ENCODE results near the gene TBC1D1.

The TBC1D1 gene

DNA sequence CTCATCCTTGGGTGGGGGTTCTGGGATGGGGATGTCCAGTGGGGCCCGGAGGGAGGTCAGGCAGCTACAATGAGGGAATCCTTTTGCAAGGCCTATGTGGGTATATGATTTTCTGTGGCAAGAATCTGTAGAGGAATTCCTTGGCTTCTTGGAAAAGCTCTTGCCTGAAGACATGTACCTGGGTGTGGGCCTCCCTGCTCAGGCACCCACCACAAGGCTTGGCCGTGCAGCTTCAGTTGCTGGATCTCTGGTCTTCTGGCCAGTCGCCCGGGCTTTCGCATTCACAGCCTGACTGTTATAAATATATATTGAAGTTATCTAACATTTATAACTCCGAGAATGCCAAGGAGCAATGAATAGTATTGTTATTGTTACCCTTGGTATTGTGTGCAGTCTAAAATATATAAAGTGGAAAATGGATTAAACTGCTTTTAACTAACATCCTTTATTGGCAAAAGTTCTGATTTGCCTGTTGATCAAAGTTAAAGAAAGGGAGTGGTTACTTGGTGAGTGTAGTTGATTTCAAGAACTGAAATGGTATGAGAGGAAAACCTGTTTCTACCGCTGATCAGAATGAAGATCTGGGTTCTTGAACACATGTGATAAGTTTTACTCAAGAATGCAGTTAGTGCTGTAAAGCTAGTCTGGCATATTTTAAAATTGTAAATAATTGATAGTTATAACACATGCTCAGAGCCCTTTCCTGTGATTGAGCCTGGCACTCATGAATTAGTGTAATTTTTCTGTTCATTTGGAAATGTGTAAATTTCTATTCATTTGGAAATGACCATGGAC is 105.3 kb downstream of the TBC1D1 start:
- TF ChIP-seq, protein P1, sequence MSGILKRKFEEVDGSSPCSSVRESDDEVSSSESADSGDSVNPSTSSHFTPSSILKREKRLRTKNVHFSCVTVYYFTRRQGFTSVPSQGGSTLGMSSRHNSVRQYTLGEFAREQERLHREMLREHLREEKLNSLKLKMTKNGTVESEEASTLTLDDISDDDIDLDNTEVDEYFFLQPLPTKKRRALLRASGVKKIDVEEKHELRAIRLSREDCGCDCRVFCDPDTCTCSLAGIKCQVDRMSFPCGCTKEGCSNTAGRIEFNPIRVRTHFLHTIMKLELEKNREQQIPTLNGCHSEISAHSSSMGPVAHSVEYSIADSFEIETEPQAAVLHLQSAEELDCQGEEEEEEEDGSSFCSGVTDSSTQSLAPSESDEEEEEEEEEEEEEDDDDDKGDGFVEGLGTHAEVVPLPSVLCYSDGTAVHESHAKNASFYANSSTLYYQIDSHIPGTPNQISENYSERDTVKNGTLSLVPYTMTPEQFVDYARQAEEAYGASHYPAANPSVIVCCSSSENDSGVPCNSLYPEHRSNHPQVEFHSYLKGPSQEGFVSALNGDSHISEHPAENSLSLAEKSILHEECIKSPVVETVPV (CRISPR knock-in tag; IDR thresholded peaks at IDR 0.05) = no peak
- TF ChIP-seq ZNF8 (CRISPR knock-in tag; IDR thresholded peaks at IDR 0.05) (no peak), GLIS3 (CRISPR knock-in tag; IDR thresholded peaks at IDR 0.05) (no peak), ZNF70 (CRISPR knock-in tag; IDR thresholded peaks at IDR 0.05) (no peak), TOX (CRISPR knock-in tag; IDR thresholded peaks at IDR 0.05; ENCODE audit: borderline replicate concordance) (no peak), ISL1 (CRISPR knock-in tag; IDR thresholded peaks at IDR 0.05) (no peak), ZFP30 (CRISPR knock-in tag; IDR thresholded peaks at IDR 0.05) (no peak), TCF4 (CRISPR knock-in tag; IDR thresholded peaks at IDR 0.05; ENCODE audit: borderline replicate concordance) (no peak)
- TF ChIP-seq, protein P2, sequence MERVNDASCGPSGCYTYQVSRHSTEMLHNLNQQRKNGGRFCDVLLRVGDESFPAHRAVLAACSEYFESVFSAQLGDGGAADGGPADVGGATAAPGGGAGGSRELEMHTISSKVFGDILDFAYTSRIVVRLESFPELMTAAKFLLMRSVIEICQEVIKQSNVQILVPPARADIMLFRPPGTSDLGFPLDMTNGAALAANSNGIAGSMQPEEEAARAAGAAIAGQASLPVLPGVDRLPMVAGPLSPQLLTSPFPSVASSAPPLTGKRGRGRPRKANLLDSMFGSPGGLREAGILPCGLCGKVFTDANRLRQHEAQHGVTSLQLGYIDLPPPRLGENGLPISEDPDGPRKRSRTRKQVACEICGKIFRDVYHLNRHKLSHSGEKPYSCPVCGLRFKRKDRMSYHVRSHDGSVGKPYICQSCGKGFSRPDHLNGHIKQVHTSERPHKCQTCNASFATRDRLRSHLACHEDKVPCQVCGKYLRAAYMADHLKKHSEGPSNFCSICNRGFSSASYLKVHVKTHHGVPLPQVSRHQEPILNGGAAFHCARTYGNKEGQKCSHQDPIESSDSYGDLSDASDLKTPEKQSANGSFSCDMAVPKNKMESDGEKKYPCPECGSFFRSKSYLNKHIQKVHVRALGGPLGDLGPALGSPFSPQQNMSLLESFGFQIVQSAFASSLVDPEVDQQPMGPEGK (CRISPR knock-in tag; IDR thresholded peaks at IDR 0.05; ENCODE audit: borderline replicate concordance) = no peak
- TF ChIP-seq, protein P3, sequence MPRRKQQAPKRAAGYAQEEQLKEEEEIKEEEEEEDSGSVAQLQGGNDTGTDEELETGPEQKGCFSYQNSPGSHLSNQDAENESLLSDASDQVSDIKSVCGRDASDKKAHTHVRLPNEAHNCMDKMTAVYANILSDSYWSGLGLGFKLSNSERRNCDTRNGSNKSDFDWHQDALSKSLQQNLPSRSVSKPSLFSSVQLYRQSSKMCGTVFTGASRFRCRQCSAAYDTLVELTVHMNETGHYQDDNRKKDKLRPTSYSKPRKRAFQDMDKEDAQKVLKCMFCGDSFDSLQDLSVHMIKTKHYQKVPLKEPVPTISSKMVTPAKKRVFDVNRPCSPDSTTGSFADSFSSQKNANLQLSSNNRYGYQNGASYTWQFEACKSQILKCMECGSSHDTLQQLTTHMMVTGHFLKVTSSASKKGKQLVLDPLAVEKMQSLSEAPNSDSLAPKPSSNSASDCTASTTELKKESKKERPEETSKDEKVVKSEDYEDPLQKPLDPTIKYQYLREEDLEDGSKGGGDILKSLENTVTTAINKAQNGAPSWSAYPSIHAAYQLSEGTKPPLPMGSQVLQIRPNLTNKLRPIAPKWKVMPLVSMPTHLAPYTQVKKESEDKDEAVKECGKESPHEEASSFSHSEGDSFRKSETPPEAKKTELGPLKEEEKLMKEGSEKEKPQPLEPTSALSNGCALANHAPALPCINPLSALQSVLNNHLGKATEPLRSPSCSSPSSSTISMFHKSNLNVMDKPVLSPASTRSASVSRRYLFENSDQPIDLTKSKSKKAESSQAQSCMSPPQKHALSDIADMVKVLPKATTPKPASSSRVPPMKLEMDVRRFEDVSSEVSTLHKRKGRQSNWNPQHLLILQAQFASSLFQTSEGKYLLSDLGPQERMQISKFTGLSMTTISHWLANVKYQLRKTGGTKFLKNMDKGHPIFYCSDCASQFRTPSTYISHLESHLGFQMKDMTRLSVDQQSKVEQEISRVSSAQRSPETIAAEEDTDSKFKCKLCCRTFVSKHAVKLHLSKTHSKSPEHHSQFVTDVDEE (CRISPR knock-in tag; IDR thresholded peaks at IDR 0.05) = no peak
- no peak for ATAC-seq

DNA sequence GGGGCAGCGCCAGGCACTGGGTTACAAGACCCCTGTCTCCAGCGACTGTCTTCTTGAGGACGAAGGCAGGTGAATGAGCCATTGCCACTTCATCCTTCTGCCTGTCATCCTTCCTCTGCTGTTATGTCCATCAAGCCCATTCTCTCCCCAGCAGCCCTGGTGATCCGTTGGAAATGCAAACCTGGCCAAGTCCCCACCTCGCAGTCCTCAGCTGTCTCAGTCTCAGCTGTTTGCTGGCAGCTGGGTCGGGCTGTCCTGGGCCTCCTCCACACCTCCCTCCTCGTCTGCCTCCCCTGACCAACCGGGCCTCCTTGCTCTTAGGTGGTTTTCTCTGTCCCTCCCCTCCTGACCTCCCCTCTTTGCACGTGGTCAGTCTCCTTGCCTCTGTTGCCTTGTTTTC is 107.3 kb downstream of the TBC1D1 start:
- TF ChIP-seq GLIS3 (CRISPR knock-in tag; IDR thresholded peaks at IDR 0.05) (no peak), ZC3H10 (CRISPR knock-in tag; IDR thresholded peaks at IDR 0.05) (no peak)
- TF ChIP-seq, protein P1 (CRISPR knock-in tag; IDR thresholded peaks at IDR 0.05) = no peak
- ATAC-seq = no peak

DNA sequence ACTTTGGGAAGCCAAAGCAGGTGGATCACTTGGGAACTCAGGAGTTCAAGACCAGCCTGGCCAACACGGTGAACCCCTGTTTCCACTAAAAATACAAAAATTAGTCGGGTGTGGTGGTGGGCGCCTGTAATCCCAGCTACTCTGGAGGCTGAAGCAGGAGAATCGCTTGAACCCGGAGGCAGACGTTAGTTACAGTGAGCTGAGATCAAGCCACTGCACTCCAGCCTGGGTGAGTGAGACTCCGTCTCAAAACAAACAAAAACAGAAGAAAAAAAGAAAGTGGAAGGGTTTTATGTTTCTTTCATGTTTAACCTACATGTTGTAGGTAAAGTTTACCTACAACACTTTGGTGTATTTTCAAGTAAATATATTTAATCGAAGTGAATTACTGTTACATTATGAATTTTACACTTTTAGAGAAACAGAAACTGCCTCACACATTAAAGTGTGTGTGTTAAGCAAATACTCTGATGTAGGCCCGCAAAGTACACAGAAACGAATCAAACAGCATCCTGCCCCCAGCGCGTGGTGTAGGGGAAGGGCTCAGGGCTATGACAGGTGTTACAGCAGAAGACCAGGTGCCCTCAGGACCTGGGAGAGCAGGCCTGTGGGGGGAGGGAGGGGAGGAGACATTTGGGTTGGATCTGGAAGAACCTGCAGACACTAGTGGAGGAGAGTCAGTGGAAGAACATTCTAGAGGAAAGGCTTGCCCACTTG is 108.3 kb downstream of the TBC1D1 start:
- no peak for TF ChIP-seq RARB (CRISPR knock-in tag; IDR thresholded peaks at IDR 0.05)
- no peak for ATAC-seq

DNA sequence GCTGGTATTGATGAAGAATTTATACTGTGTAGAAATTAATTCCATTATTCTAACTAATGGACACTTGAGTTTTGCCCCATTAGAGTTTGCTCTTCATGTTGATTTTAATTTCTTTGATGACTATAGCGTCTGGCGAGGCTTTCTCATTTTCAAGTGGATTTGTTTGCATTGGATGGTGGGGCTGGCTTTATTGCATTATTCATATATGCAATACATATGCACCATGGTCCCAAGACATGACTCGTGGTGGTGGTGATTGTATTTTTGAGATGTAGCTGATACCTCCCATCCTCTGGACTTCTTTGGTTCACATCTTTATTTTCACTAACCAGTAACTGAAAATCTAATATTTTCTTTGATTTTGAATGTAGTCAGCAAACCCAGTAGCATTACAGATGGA is 109.1 kb downstream of the TBC1D1 start:
- no peak for ATAC-seq
- no peak for TF ChIP-seq ZNF565 (CRISPR knock-in tag; conservative IDR thresholded peaks at IDR 0.05; ENCODE audit: low read depth)
- TF ChIP-seq, protein P1 (CRISPR knock-in tag; IDR thresholded peaks at IDR 0.05) = no peak
- TF ChIP-seq, protein P2 (CRISPR knock-in tag; IDR thresholded peaks at IDR 0.05; ENCODE audit: borderline replicate concordance) = no peak
- TF ChIP-seq ZFP30 (CRISPR knock-in tag; IDR thresholded peaks at IDR 0.05) = no peak
- TF ChIP-seq, protein P3 (CRISPR knock-in tag; IDR thresholded peaks at IDR 0.05) = no peak
- no peak for TF ChIP-seq ESRRG (CRISPR knock-in tag; IDR thresholded peaks at IDR 0.05)
- TF ChIP-seq ARNTL (CRISPR knock-in tag; IDR thresholded peaks at IDR 0.05; ENCODE audit: borderline replicate concordance, low read depth) = no peak
- no peak for TF ChIP-seq BACH2 (CRISPR knock-in tag; IDR thresholded peaks at IDR 0.05; ENCODE audit: borderline replicate concordance)
- no peak for TF ChIP-seq CSDC2 (CRISPR knock-in tag; IDR thresholded peaks at IDR 0.05)
- no peak for TF ChIP-seq GLIS3 (CRISPR knock-in tag; IDR thresholded peaks at IDR 0.05)
- TF ChIP-seq SNAI2 (CRISPR knock-in tag; IDR thresholded peaks at IDR 0.05) = no peak
- no peak for TF ChIP-seq TCF4 (CRISPR knock-in tag; IDR thresholded peaks at IDR 0.05; ENCODE audit: borderline replicate concordance)
- TF ChIP-seq ISL1 (CRISPR knock-in tag; IDR thresholded peaks at IDR 0.05) = no peak
